Measurements from ENCODE around the gene NAALADL2. TPM values are rescaled to one million over a fixed set of nuclear protein-coding genes. Genes with fewer than 3 reads are reported as not detected.
A peak's percentile ranks its signal among the peaks of the same experiment; 100 is the strongest.

NAALADL2 gene
- total RNA-seq, 1 experiment from 2014 or later, result 1.9 TPM

DNA sequence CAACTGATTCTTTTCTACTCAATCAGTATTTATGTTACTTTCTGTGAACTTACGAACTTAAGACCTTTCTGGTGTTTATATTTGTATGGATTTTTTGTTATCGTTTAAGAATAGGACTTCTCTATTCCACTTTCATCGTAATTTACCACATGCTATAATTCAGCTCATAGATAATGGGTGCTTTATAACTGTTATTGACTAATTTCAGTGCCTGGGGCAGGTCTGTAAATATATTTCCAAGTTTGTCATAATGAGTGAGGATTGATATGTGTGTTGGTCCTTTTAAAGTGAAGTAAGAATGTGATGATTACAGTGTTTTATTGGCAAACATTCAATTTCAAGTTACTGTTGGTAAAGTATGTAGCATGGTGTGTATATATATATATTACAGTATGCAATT, 1.8 kb upstream of the NAALADL2 start:
- POLR2A ChIA-PET (ENCODE audit: unreplicated experiment), result no interaction called here
- H3K9me2 ChIP-seq (replicated peaks; ENCODE audit: low read length), result no peaks in the 10 kb centered on the region
- H3K4me1 ChIP-seq (ENCODE audit: insufficient read depth, low read length), result peaks cover 31% of the 10 kb centered on the region
- DNase-seq (no peak), ATAC-seq (no peak)
- no peak for TF ChIP-seq EZH2 (IDR thresholded peaks at IDR 0.05; ENCODE audit: low read length, unreplicated experiment)
- TF ChIP-seq, protein P1, sequence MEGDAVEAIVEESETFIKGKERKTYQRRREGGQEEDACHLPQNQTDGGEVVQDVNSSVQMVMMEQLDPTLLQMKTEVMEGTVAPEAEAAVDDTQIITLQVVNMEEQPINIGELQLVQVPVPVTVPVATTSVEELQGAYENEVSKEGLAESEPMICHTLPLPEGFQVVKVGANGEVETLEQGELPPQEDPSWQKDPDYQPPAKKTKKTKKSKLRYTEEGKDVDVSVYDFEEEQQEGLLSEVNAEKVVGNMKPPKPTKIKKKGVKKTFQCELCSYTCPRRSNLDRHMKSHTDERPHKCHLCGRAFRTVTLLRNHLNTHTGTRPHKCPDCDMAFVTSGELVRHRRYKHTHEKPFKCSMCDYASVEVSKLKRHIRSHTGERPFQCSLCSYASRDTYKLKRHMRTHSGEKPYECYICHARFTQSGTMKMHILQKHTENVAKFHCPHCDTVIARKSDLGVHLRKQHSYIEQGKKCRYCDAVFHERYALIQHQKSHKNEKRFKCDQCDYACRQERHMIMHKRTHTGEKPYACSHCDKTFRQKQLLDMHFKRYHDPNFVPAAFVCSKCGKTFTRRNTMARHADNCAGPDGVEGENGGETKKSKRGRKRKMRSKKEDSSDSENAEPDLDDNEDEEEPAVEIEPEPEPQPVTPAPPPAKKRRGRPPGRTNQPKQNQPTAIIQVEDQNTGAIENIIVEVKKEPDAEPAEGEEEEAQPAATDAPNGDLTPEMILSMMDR (conservative IDR thresholded peaks at IDR 0.05; ENCODE audit: low read depth, low read length), result no peak
- no peak for TF ChIP-seq EZH2phosphoT487 (IDR thresholded peaks at IDR 0.05; ENCODE audit: borderline replicate concordance, low read length)
- H3K4me2 ChIP-seq (ENCODE audit: low read length), result no peak overlapping the region
- intact Hi-C loops (cut with micrococcal nuclease), result no loop called here
- no peaks in the 10 kb centered on the region for H3F3A ChIP-seq (ENCODE audit: low read length, unreplicated experiment)
- H3K36me3 ChIP-seq (ENCODE audit: low read depth, low read length), result no peaks in the 10 kb centered on the region
- no peaks in the 10 kb centered on the region for H4K20me1 ChIP-seq (ENCODE audit: low read length)
- H3K9me3 ChIP-seq (ENCODE audit: low read length), result no peaks in the 10 kb centered on the region
- no peak overlapping the region for H3K9ac ChIP-seq (ENCODE audit: low read length)
- H3K4me3 ChIP-seq (ENCODE audit: low read length), result no peak overlapping the region
- no peaks in the 10 kb centered on the region for H3K79me2 ChIP-seq (ENCODE audit: low read length)
- H3K27me3 ChIP-seq (ENCODE audit: low read length), result no peaks in the 10 kb centered on the region
- no TSS peak for BruUV-seq (replicated peaks)
- no peak overlapping the region for H2AFZ ChIP-seq (ENCODE audit: low read length)
- CTCF ChIA-PET, result no interaction called here
- H3K27ac ChIP-seq (ENCODE audit: low read length), result no peak overlapping the region

DNA sequence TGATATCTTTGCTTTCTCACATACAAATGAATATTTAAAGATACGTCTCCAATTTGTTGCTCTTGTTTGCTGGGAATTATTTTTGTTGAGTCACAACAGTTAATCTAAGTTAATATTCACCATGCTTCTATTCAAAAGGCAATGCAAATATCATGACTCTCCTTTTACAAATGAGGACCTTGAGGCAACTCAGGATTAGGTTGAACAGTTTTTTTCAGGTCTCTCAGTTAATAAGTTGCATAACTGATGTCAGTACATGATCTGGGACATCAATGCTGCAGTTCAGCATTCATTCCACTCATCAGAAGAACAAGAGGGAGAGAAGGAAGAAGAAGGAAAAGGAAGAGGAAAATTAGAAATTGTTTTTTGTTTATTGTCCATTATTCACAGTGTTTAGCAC, 781 bp upstream of the NAALADL2 start:
- intact Hi-C loops (cut with micrococcal nuclease), result no loop called here
- no peak overlapping the region for H3K9ac ChIP-seq (ENCODE audit: low read length)
- no peak for ATAC-seq
- H3K4me3 ChIP-seq (ENCODE audit: low read length), result peak overlapping the region; percentile 46
- H3K27ac ChIP-seq (ENCODE audit: low read length), result peak overlapping the region; percentile 40
- no peaks in the 10 kb centered on the region for H3K79me2 ChIP-seq (ENCODE audit: low read length)
- no TSS peak for BruUV-seq (replicated peaks)
- H3F3A ChIP-seq (ENCODE audit: low read length, unreplicated experiment), result no peaks in the 10 kb centered on the region
- H3K36me3 ChIP-seq (ENCODE audit: low read depth, low read length), result no peaks in the 10 kb centered on the region
- TF ChIP-seq EZH2phosphoT487 (IDR thresholded peaks at IDR 0.05; ENCODE audit: borderline replicate concordance, low read length) (no peak), EZH2 (IDR thresholded peaks at IDR 0.05; ENCODE audit: low read length, unreplicated experiment) (no peak)
- TF ChIP-seq, protein P1 (conservative IDR thresholded peaks at IDR 0.05; ENCODE audit: low read depth, low read length), result no peak
- no peaks in the 10 kb centered on the region for H4K20me1 ChIP-seq (ENCODE audit: low read length)
- POLR2A ChIA-PET (ENCODE audit: unreplicated experiment), result no interaction called here
- peak overlapping the region; percentile 77 for H3K4me2 ChIP-seq (ENCODE audit: low read length)
- no peaks in the 10 kb centered on the region for H3K9me2 ChIP-seq (replicated peaks; ENCODE audit: low read length)
- peaks cover 41% of the 10 kb centered on the region for H3K4me1 ChIP-seq (ENCODE audit: insufficient read depth, low read length)
- no peaks in the 10 kb centered on the region for H3K27me3 ChIP-seq (ENCODE audit: low read length)
- DNase-seq, result no peak
- peak overlapping the region; percentile 10; the same call in 1 of the 2 replicates for H2AFZ ChIP-seq (ENCODE audit: low read length)
- H3K9me3 ChIP-seq (ENCODE audit: low read length), result no peaks in the 10 kb centered on the region
- CTCF ChIA-PET, result no interaction called here

DNA sequence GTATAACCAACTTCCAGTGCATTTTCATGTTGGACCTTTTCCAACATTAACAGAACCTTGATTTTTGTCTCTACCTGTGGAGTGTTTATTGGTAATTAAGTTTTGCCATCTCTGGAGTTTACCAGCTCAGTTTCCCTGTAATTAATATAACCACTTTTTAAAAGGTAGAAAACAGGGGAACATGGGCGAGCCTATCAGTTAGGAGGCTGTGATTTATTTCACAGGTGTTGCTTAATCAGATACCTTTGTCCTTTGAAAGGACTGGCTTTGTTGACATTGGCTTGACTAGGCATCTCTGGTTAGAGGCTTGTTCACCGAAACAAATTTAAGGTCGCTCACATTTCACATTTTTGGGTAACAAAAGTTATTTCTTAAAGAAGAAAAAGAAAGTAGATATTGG, 622 bp downstream of the NAALADL2 start:
- Histone ChIP-seq H3K4me2 (ENCODE audit: low read length) (peak overlapping the region; percentile 77), H3K79me2 (ENCODE audit: low read length) (no peaks in the 10 kb centered on the region), H4K20me1 (ENCODE audit: low read length) (no peaks in the 10 kb centered on the region), H3K9me3 (ENCODE audit: low read length) (no peaks in the 10 kb centered on the region), H3K4me1 (ENCODE audit: insufficient read depth, low read length) (peaks cover 50% of the 10 kb centered on the region), H3K27me3 (ENCODE audit: low read length) (no peaks in the 10 kb centered on the region), H3K9me2 (replicated peaks; ENCODE audit: low read length) (no peaks in the 10 kb centered on the region), H3K9ac (ENCODE audit: low read length) (peak overlapping the region; percentile 4; the same call in 1 of the 2 replicates), H3K27ac (ENCODE audit: low read length) (peak overlapping the region; percentile 67), H2AFZ (ENCODE audit: low read length) (no peak overlapping the region), H3F3A (ENCODE audit: low read length, unreplicated experiment) (no peaks in the 10 kb centered on the region), H3K4me3 (ENCODE audit: low read length) (peak overlapping the region; percentile 46; the same call in 1 of the 2 replicates), H3K36me3 (ENCODE audit: low read depth, low read length) (no peaks in the 10 kb centered on the region)
- peak; percentile 44 for DNase-seq
- ChIA-PET POLR2A (ENCODE audit: unreplicated experiment) (no interaction called here), CTCF (no interaction called here)
- no peak for ATAC-seq
- no peak for TF ChIP-seq EZH2 (IDR thresholded peaks at IDR 0.05; ENCODE audit: low read length, unreplicated experiment)
- TF ChIP-seq EZH2phosphoT487 (IDR thresholded peaks at IDR 0.05; ENCODE audit: borderline replicate concordance, low read length), result no peak
- intact Hi-C loops (cut with micrococcal nuclease), result loop anchor here (5.0 to 10.0 kb wide), 5 partner anchors 92 to 1565 kb away; no protein-coding TSS in a partner anchor
- no TSS peak for BruUV-seq (replicated peaks)
